ENCODE measurements around the gene ALX4.
A peak's percentile ranks its signal among the peaks of the same experiment; 100 is the strongest.

The ALX4 gene

GRCh38 chr11:44315947-44316658 lies 6.2 kb upstream of the ALX4 start:
- no peak for DNase-seq (ENCODE audit: low read depth)

- DNase-seq (ENCODE audit: low read depth), result no peak
These were observed 4.8 kb upstream of the ALX4 start for GRCh38 chr11:44314733-44315132.

- DNase-seq (ENCODE audit: low read depth), result no peak
These were observed 4.0 kb upstream of the ALX4 start for GRCh38 chr11:44313761-44314489.

- no peak for DNase-seq (ENCODE audit: low read depth)
These were observed 2.9 kb upstream of the ALX4 start for GRCh38 chr11:44312876-44313275.

- DNase-seq (ENCODE audit: low read depth), result no peak
These were observed 1.7 kb upstream of the ALX4 start for GRCh38 chr11:44311339-44312261.

- DNase-seq (ENCODE audit: low read depth), result no peak
These were observed 729 bp upstream of the ALX4 start for GRCh38 chr11:44310463-44311272.

GRCh38 chr11:44310206-44310462 lies 195 bp upstream of the ALX4 start:
- no peak for DNase-seq (ENCODE audit: low read depth)

GRCh38 chr11:44308923-44309477 lies 939 bp downstream of the ALX4 start:
- DNase-seq (ENCODE audit: low read depth), result no peak

- no peak for DNase-seq (ENCODE audit: low read depth)
These were observed 1.6 kb downstream of the ALX4 start for GRCh38 chr11:44308256-44308922.

GRCh38 chr11:44307340-44308099 lies 2.4 kb downstream of the ALX4 start:
- DNase-seq (ENCODE audit: low read depth), result no peak

- DNase-seq (ENCODE audit: low read depth), result no peak
These were observed 3.1 kb downstream of the ALX4 start for GRCh38 chr11:44306918-44307244.

- DNase-seq (ENCODE audit: low read depth), result no peak
These were observed 3.7 kb downstream of the ALX4 start for GRCh38 chr11:44306052-44306917.

GRCh38 chr11:44305470-44306051 lies 4.4 kb downstream of the ALX4 start:
- peak; percentile 4 for DNase-seq (ENCODE audit: low read depth)

GRCh38 chr11:44305026-44305469 lies 4.9 kb downstream of the ALX4 start:
- no peak for DNase-seq (ENCODE audit: low read depth)

- DNase-seq (ENCODE audit: low read depth), result no peak
These were observed 5.6 kb downstream of the ALX4 start for GRCh38 chr11:44304091-44305025.

- no peak for DNase-seq (ENCODE audit: low read depth)
These were observed 6.5 kb downstream of the ALX4 start for GRCh38 chr11:44303401-44303938.

GRCh38 chr11:44301564-44302271 lies 8.2 kb downstream of the ALX4 start:
- DNase-seq (ENCODE audit: low read depth), result no peak
